Neutrophil (primary cell): Measurements from ENCODE around the gene MARVELD3.
A peak's percentile ranks its signal among the peaks of the same experiment; 100 is the strongest.
"Not testable (repeated sequence)": the region's sequence is repeated elsewhere in the genome, so short reads cannot be mapped to it uniquely, and the experiment has no call there.

ENCODE experiments used
- H3K27ac ChIP-seq: fragments of 200-600 bp; sonication (generic); 2 replicates; pipeline ENCODE4 v1.5.1; 2016; ENCODE audit warnings: mild to moderate bottlenecking, moderate library complexity
- H3K27me3 ChIP-seq: fragments of 200-600 bp; sonication (generic); 2 replicates; pipeline ENCODE4 v1.6.0; 2016; ENCODE audit warnings: mild to moderate bottlenecking
- H3K36me3 ChIP-seq: fragments of 200-600 bp; sonication (generic); 2 replicates; pipeline ENCODE4 v1.5.1; 2017
- H3K4me1 ChIP-seq, 2 experiments: fragments of 200-600 bp in 1 of 2; sonication (generic) in 1 of 2; 1 replicate in 1 of 2; 2 replicates in 1 of 2; pipeline versions ENCODE4 v1.5.1 to v1.6.1; 2013 to 2016; ENCODE audit warnings: low read depth in 1 of 2, low read length in 1 of 2, mild to moderate bottlenecking in 1 of 2, moderate library complexity in 1 of 2; ENCODE audit not compliant: control insufficient read depth in 1 of 2, insufficient read depth in 1 of 2
- H3K4me3 ChIP-seq, 2 experiments: fragments of 200-600 bp in 1 of 2; sonication (generic) in 1 of 2; 1 replicate in 1 of 2; 2 replicates in 1 of 2; pipeline ENCODE4 v1.5.1; 2013 to 2016; ENCODE audit warnings: low read depth in 1 of 2, low read length in 1 of 2, mild to moderate bottlenecking in 1 of 2, moderate library complexity in 1 of 2
- H3K9me3 ChIP-seq: fragments of 200-600 bp; sonication (generic); 2 replicates; pipeline ENCODE4 v1.5.1; 2016
- TF ChIP-seq, protein P1 (sequence below): fragments of 200-600 bp; sonication (generic); IDR thresholded peaks from 2 replicates; pipeline ENCODE4 v1.5.1; 2016; ENCODE audit warnings: antibody characterized with exemption

MARVELD3 gene

GRCh38 chr16:71600822-71601221 is 25.2 kb upstream of the MARVELD3 start:
- Histone ChIP-seq H3K4me1 (no peaks in the 10 kb centered on the region), H3K4me3 (no peak overlapping the region), H3K36me3 (no peaks in the 10 kb centered on the region), H3K9me3 (no peaks in the 10 kb centered on the region), H3K27ac (no peak overlapping the region), H3K27me3 (no peaks in the 10 kb centered on the region)
- TF ChIP-seq, protein P1, sequence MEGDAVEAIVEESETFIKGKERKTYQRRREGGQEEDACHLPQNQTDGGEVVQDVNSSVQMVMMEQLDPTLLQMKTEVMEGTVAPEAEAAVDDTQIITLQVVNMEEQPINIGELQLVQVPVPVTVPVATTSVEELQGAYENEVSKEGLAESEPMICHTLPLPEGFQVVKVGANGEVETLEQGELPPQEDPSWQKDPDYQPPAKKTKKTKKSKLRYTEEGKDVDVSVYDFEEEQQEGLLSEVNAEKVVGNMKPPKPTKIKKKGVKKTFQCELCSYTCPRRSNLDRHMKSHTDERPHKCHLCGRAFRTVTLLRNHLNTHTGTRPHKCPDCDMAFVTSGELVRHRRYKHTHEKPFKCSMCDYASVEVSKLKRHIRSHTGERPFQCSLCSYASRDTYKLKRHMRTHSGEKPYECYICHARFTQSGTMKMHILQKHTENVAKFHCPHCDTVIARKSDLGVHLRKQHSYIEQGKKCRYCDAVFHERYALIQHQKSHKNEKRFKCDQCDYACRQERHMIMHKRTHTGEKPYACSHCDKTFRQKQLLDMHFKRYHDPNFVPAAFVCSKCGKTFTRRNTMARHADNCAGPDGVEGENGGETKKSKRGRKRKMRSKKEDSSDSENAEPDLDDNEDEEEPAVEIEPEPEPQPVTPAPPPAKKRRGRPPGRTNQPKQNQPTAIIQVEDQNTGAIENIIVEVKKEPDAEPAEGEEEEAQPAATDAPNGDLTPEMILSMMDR: no peak

DNA sequence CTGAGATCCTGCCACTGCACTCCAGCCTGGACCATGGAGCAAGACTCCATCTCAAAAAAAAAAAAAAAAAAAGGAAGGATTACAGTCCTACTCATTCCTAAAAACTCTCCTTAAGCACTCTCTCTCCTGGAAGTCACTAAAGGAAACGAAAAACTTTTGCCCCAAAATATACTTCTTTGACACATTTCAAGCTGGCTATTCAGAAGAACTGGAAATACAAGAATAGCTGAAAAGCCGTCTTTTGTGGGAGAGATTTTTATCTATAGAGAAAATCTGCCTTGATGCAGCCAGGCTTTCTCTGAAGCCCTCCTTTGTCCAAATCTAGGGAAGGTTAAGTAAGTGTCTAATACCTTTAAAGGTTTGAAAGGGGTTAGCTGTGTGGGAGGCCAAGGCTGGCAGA is 16.9 kb upstream of the MARVELD3 start:
- TF ChIP-seq, protein P1: no peak
- H3K9me3 ChIP-seq: no peaks in the 10 kb centered on the region
- no peak overlapping the region for H3K4me3 ChIP-seq
- H3K27ac ChIP-seq: no peak overlapping the region
- no peaks in the 10 kb centered on the region for H3K36me3 ChIP-seq
- peaks cover 28% of the 10 kb centered on the region for H3K27me3 ChIP-seq
- H3K4me1 ChIP-seq: no peaks in the 10 kb centered on the region

GRCh38 chr16:71610447-71610846 is 15.5 kb upstream of the MARVELD3 start:
- Histone ChIP-seq H3K27me3 (peaks cover 28% of the 10 kb centered on the region), H3K4me1 (no peaks in the 10 kb centered on the region), H3K9me3 (no peaks in the 10 kb centered on the region), H3K27ac (no peak overlapping the region), H3K4me3 (no peak overlapping the region), H3K36me3 (no peaks in the 10 kb centered on the region)
- TF ChIP-seq, protein P1: no peak

GRCh38 chr16:71610936-71611871 is 14.8 kb upstream of the MARVELD3 start:
- Histone ChIP-seq H3K36me3 (no peaks in the 10 kb centered on the region), H3K9me3 (no peaks in the 10 kb centered on the region), H3K27ac (no peak overlapping the region), H3K4me1 (no peaks in the 10 kb centered on the region), H3K27me3 (peaks cover 28% of the 10 kb centered on the region), H3K4me3 (no peak overlapping the region)
- TF ChIP-seq, protein P1: peak; percentile 55

GRCh38 chr16:71614956-71615355 is 11.0 kb upstream of the MARVELD3 start:
- H3K27me3 ChIP-seq: peaks cover 37% of the 10 kb centered on the region
- not testable (repeated sequence) for H3K4me1 ChIP-seq, H3K4me3 ChIP-seq, H3K27ac ChIP-seq, H3K9me3 ChIP-seq, H3K36me3 ChIP-seq

DNA sequence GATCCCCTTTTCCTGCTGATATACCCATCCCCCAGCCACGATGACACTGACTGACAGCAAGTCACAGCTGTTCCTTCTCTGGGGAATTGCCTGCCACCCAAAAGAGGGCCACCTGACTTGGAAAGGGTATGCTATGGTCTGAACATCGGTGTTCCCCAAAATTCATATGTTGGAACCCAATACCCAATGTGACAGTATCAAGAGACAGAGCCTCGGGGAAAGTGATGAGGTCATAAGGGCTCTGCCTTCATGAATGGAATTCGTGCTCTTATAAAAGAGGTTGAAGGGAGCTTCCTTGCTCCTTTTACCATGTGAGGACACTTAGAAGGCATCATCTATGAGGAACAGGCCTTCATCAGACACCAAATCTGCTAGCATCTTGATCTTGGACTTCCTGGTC is 7.6 kb upstream of the MARVELD3 start:
- Histone ChIP-seq H3K36me3 (no peaks in the 10 kb centered on the region), H3K4me1 (no peaks in the 10 kb centered on the region), H3K27me3 (peaks cover 34% of the 10 kb centered on the region), H3K27ac (no peak overlapping the region), H3K9me3 (no peaks in the 10 kb centered on the region), H3K4me3 (no peak overlapping the region)
- TF ChIP-seq, protein P1: no peak
